ENCODE data around the gene UBQLN2.

GRCh38 chrX:56576721-56577120, 13.3 kb downstream of the UBQLN2 start:
- TF ChIP-seq CTCF (IDR thresholded peaks at IDR 0.05) (no peak), POLR2AphosphoS5 (IDR thresholded peaks at IDR 0.05) (no peak)
